CD4-positive, alpha-beta T cell treated with Interleukin-6 at 100 ng/mL for 8 hours (primary cell): ENCODE results near the gene CNN2.

ENCODE experiments used
- DNase-seq: peaks from one replicate; pipeline ENCODE4 v3.0.0-alpha.2; 2020; ENCODE audit warnings: mixed read lengths, low spot score

Gene CNN2

GRCh38 chr19:1081301-1082164 lies 55.1 kb downstream of the CNN2 start:
- no peak for DNase-seq

- DNase-seq, result peak; percentile 83
These were observed 55.9 kb downstream of the CNN2 start for GRCh38 chr19:1082165-1082927.

- no peak for DNase-seq
These were observed 56.8 kb downstream of the CNN2 start for GRCh38 chr19:1082928-1083816.

- no peak for DNase-seq
These were observed 57.8 kb downstream of the CNN2 start for GRCh38 chr19:1084024-1084868.

- no peak for DNase-seq
These were observed 58.7 kb downstream of the CNN2 start for GRCh38 chr19:1085053-1085658.

- no peak for DNase-seq
These were observed 59.5 kb downstream of the CNN2 start for GRCh38 chr19:1085676-1086442.

GRCh38 chr19:1086613-1087012 lies 60.2 kb downstream of the CNN2 start:
- no peak for DNase-seq

GRCh38 chr19:1087813-1088415 lies 61.5 kb downstream of the CNN2 start:
- DNase-seq, result peak; percentile 52

GRCh38 chr19:1088416-1089010 lies 62.1 kb downstream of the CNN2 start:
- DNase-seq, result no peak
